C4-2B (cell line): Measurements from ENCODE around the gene FAM210B.

Experiments used
- ZFX ChIP-seq: fragments of 450-650 bp; IDR thresholded peaks from 2 replicates; pipeline ENCODE4 v1.6.1; 2017
- TF ChIP-seq, protein P1 (sequence below): fragments of 450-650 bp; conservative IDR thresholded peaks from 2 replicates; pipeline ENCODE4 v1.5.1; 2017; ENCODE audit warnings: mild to moderate bottlenecking

DNA sequence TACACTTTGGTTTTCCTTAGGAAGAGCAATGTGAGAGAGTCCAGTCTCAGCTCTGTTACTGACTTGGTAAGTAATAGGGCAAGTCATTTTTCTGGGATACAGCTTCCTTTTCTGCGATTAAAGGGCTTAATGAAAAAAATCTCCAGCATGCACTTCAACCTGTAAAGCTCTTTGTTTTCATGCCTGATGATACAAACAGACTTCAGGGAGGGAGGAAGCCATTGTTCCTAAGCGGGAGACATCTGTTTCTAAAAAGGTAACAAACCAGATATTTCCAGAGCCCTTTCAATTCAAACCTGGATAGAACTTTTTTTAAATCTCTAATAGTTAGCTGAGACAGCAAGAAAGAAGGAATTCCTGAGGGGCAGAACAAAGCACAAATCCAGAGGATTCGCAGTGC, 48.1 kb downstream of the FAM210B start:
- TF ChIP-seq, protein P1, sequence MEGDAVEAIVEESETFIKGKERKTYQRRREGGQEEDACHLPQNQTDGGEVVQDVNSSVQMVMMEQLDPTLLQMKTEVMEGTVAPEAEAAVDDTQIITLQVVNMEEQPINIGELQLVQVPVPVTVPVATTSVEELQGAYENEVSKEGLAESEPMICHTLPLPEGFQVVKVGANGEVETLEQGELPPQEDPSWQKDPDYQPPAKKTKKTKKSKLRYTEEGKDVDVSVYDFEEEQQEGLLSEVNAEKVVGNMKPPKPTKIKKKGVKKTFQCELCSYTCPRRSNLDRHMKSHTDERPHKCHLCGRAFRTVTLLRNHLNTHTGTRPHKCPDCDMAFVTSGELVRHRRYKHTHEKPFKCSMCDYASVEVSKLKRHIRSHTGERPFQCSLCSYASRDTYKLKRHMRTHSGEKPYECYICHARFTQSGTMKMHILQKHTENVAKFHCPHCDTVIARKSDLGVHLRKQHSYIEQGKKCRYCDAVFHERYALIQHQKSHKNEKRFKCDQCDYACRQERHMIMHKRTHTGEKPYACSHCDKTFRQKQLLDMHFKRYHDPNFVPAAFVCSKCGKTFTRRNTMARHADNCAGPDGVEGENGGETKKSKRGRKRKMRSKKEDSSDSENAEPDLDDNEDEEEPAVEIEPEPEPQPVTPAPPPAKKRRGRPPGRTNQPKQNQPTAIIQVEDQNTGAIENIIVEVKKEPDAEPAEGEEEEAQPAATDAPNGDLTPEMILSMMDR, result no peak
- TF ChIP-seq ZFX, result no peak
